ENCODE measurements around the gene SEMA3E. TPM values are rescaled to one million over a fixed set of nuclear protein-coding genes. Genes with fewer than 3 reads are reported as not detected.

SEMA3E gene
- total RNA-seq, 6 experiments from 2014 or later: not detected

- H3K36me3 Mint-ChIP-seq (ENCODE audit: low read depth): no peaks in the 10 kb centered on the region
- H3K27ac Mint-ChIP-seq: no peak overlapping the region
- no peak for TF ChIP-seq CTCF (IDR thresholded peaks at IDR 0.05)
- no peaks in the 10 kb centered on the region for H3K9me3 Mint-ChIP-seq
- peaks cover 8% of the 10 kb centered on the region; the same call in 1 of the 2 replicates for H3K27me3 Mint-ChIP-seq (ENCODE audit: insufficient read depth)
- H3K4me3 Mint-ChIP-seq: no peak overlapping the region
- peaks cover 12% of the 10 kb centered on the region for H3K4me1 Mint-ChIP-seq (ENCODE audit: low read depth)
- no peak for DNase-seq
Measured at GRCh38 chr7:83652481-83652880, 3.5 kb upstream of the SEMA3E start.

- peaks cover 12% of the 10 kb centered on the region for H3K4me1 Mint-ChIP-seq (ENCODE audit: low read depth)
- no peak overlapping the region for H3K27ac Mint-ChIP-seq
- no peak overlapping the region for H3K4me3 Mint-ChIP-seq
- no peak for DNase-seq
- H3K36me3 Mint-ChIP-seq (ENCODE audit: low read depth): no peaks in the 10 kb centered on the region
- no peak for TF ChIP-seq CTCF (IDR thresholded peaks at IDR 0.05)
- H3K9me3 Mint-ChIP-seq: no peaks in the 10 kb centered on the region
- peaks cover 12% of the 10 kb centered on the region; the same call in 1 of the 2 replicates for H3K27me3 Mint-ChIP-seq (ENCODE audit: insufficient read depth)
Measured at GRCh38 chr7:83649701-83650100, 762 bp upstream of the SEMA3E start.

- H3K36me3 Mint-ChIP-seq (ENCODE audit: low read depth): no peaks in the 10 kb centered on the region
- no peak overlapping the region for H3K4me3 Mint-ChIP-seq
- no peak for DNase-seq
- TF ChIP-seq CTCF (IDR thresholded peaks at IDR 0.05): no peak
- peaks cover 12% of the 10 kb centered on the region; the same call in 1 of the 2 replicates for H3K27me3 Mint-ChIP-seq (ENCODE audit: insufficient read depth)
- no peak overlapping the region for H3K27ac Mint-ChIP-seq
- H3K4me1 Mint-ChIP-seq (ENCODE audit: low read depth): peaks cover 12% of the 10 kb centered on the region
- no peaks in the 10 kb centered on the region for H3K9me3 Mint-ChIP-seq
Measured at GRCh38 chr7:83646027-83646426, 2.9 kb downstream of the SEMA3E start.

GRCh38 chr7:83643739-83644138 lies 5.2 kb downstream of the SEMA3E start:
- H3K9me3 Mint-ChIP-seq: no peaks in the 10 kb centered on the region
- no peak for DNase-seq
- peaks cover 7% of the 10 kb centered on the region for H3K4me1 Mint-ChIP-seq (ENCODE audit: low read depth)
- no peak overlapping the region for H3K4me3 Mint-ChIP-seq
- no peak for TF ChIP-seq CTCF (IDR thresholded peaks at IDR 0.05)
- H3K36me3 Mint-ChIP-seq (ENCODE audit: low read depth): no peaks in the 10 kb centered on the region
- H3K27ac Mint-ChIP-seq: no peak overlapping the region
- peaks cover 10% of the 10 kb centered on the region; the same call in 1 of the 2 replicates for H3K27me3 Mint-ChIP-seq (ENCODE audit: insufficient read depth)

GRCh38 chr7:83643012-83643411 lies 5.9 kb downstream of the SEMA3E start:
- Mint-ChIP-seq H3K9me3 (no peaks in the 10 kb centered on the region), H3K4me1 (ENCODE audit: low read depth) (no peaks in the 10 kb centered on the region; the same call in 1 of the 2 replicates)
- TF ChIP-seq CTCF (IDR thresholded peaks at IDR 0.05): no peak

More at GRCh38 chr7:83643012-83643411, 5.9 kb downstream of the SEMA3E start:
- no peak overlapping the region for H3K27ac Mint-ChIP-seq
- H3K27me3 Mint-ChIP-seq (ENCODE audit: insufficient read depth): peaks cover 7% of the 10 kb centered on the region; the same call in 1 of the 2 replicates
- H3K36me3 Mint-ChIP-seq (ENCODE audit: low read depth): no peaks in the 10 kb centered on the region
- no peak for DNase-seq
- H3K4me3 Mint-ChIP-seq: no peak overlapping the region

Data from HFFc6 (cell line).